H9 (cell line): ENCODE data around the gene ERC1. TPM values are rescaled to one million over a fixed set of nuclear protein-coding genes. Genes with fewer than 3 reads are reported as not detected.

Experiments used
- DNase-seq: peaks from one replicate; pipeline ENCODE4 v3.0.0-alpha.2; 2017
- H2AFZ ChIP-seq: one replicate; pipeline ENCODE4 v1.6.1; 2013; ENCODE audit warnings: mild to moderate bottlenecking, low read length, control low read depth, moderate library complexity
- H2AK5ac ChIP-seq: 2 replicates; pipeline ENCODE4 v1.6.1; 2013; ENCODE audit warnings: low read length, control low read depth, mixed read lengths; ENCODE audit not compliant: insufficient read length
- H2BK120ac ChIP-seq: one replicate; pipeline ENCODE4 v1.6.1; 2013; ENCODE audit warnings: low read depth, mild to moderate bottlenecking, low read length, control low read depth, inconsistent platforms; ENCODE audit not compliant: poor library complexity, severe bottlenecking
- H2BK12ac ChIP-seq: 2 replicates; pipeline ENCODE4 v1.6.1; 2013; ENCODE audit warnings: low read length, control low read depth, mixed read lengths, low read depth; ENCODE audit not compliant: insufficient read length
- H2BK15ac ChIP-seq: 2 replicates; pipeline ENCODE4 v1.6.1; 2013; ENCODE audit warnings: low read depth, low read length, control low read depth
- H2BK20ac ChIP-seq: one replicate; pipeline ENCODE4 v1.6.1; 2013; ENCODE audit warnings: low read depth, mild to moderate bottlenecking, low read length, control low read depth, inconsistent platforms; ENCODE audit not compliant: poor library complexity, severe bottlenecking
- H2BK5ac ChIP-seq: 2 replicates; pipeline ENCODE4 v1.6.1; 2013; ENCODE audit warnings: low read length, control low read depth, mixed read lengths; ENCODE audit not compliant: insufficient read length
- H3K14ac ChIP-seq: 2 replicates; pipeline ENCODE4 v1.6.1; 2013; ENCODE audit warnings: low read length, control low read depth; ENCODE audit not compliant: insufficient read depth
- H3K18ac ChIP-seq: 2 replicates; pipeline ENCODE4 v1.6.1; 2013; ENCODE audit warnings: low read depth, mild to moderate bottlenecking, mixed read lengths, low read length, control low read depth; ENCODE audit not compliant: insufficient read length
- H3K23ac ChIP-seq: 2 replicates; pipeline ENCODE4 v1.6.1; 2013; ENCODE audit warnings: low read length, control low read depth, mixed read lengths, low read depth; ENCODE audit not compliant: insufficient read length
- H3K23me2 ChIP-seq: 2 replicates; pipeline ENCODE4 v1.6.1; 2013; ENCODE audit warnings: low read depth, mild to moderate bottlenecking, mixed read lengths, low read length, control low read depth; ENCODE audit not compliant: insufficient read length, poor library complexity, severe bottlenecking
- H3K27ac ChIP-seq: 2 replicates; pipeline ENCODE4 v1.5.1; 2013; ENCODE audit warnings: low read length, control low read depth, mixed read lengths, low read depth; ENCODE audit not compliant: insufficient read length
- H3K27me3 ChIP-seq: 2 replicates; pipeline ENCODE4 v1.6.1; 2013; ENCODE audit warnings: low read length, control low read depth, inconsistent platforms; ENCODE audit not compliant: insufficient read depth
- H3K4ac ChIP-seq: 2 replicates; pipeline ENCODE4 v1.6.1; 2013; ENCODE audit warnings: low read depth, mild to moderate bottlenecking, control low read depth, inconsistent platforms, low read length, moderate library complexity
- H3K4me1 ChIP-seq: 2 replicates; pipeline ENCODE4 v1.6.1; 2013; ENCODE audit warnings: low read length, control low read depth, inconsistent platforms; ENCODE audit not compliant: insufficient read depth
- H3K4me2 ChIP-seq: 2 replicates; pipeline ENCODE4 v1.6.1; 2013; ENCODE audit warnings: low read length, control low read depth, mixed read lengths; ENCODE audit not compliant: insufficient read length, insufficient read depth
- H3K56ac ChIP-seq: 2 replicates; pipeline ENCODE4 v1.6.1; 2013; ENCODE audit warnings: low read depth, mild to moderate bottlenecking, mixed read lengths, low read length, control low read depth; ENCODE audit not compliant: insufficient read length
- H3K79me1 ChIP-seq: 2 replicates; pipeline ENCODE4 v1.6.1; 2013; ENCODE audit warnings: low read depth, mild to moderate bottlenecking, moderate library complexity, low read length, control low read depth, inconsistent platforms; ENCODE audit not compliant: insufficient read depth, poor library complexity, severe bottlenecking
- H3K79me2 ChIP-seq: 2 replicates; pipeline ENCODE4 v1.6.1; 2013; ENCODE audit warnings: low read length, control low read depth, inconsistent platforms; ENCODE audit not compliant: insufficient read depth
- H3K9ac ChIP-seq: 2 replicates; pipeline ENCODE4 v1.6.1; 2013; ENCODE audit warnings: low read length, control low read depth, mixed read lengths; ENCODE audit not compliant: insufficient read length; ENCODE audit errors: extremely low read depth
- H3K9me3 ChIP-seq: one replicate; pipeline ENCODE4 v1.6.1; 2013; ENCODE audit warnings: low read depth, low read length, inconsistent platforms; ENCODE audit not compliant: control insufficient read depth
- H3T11ph ChIP-seq: one replicate; pipeline ENCODE4 v1.6.1; 2013; ENCODE audit warnings: mild to moderate bottlenecking, low read length, control low read depth, inconsistent platforms
- H4K20me1 ChIP-seq: one replicate; pipeline ENCODE4 v1.6.1; 2013; ENCODE audit not compliant: control insufficient read depth, insufficient read length, insufficient read depth
- H4K5ac ChIP-seq: 2 replicates; pipeline ENCODE4 v1.6.1; 2013; ENCODE audit warnings: low read depth, mild to moderate bottlenecking, mixed read lengths, low read length, control low read depth; ENCODE audit not compliant: insufficient read length
- H4K8ac ChIP-seq: replicated peaks from 2 replicates; pipeline ENCODE4 v1.6.1; 2013; ENCODE audit warnings: low read length, control low read depth, mixed read lengths, low read depth; ENCODE audit not compliant: insufficient read length
- H4K91ac ChIP-seq: 2 replicates; pipeline ENCODE4 v1.6.1; 2013; ENCODE audit warnings: low read depth, mild to moderate bottlenecking, moderate library complexity, mixed read lengths, low read length, control low read depth; ENCODE audit not compliant: insufficient read length
- H3K27ac Mint-ChIP-seq, 3 experiments: 2 replicates in 2 of 3; 3 replicates in 1 of 3; pipeline ENCODE4 v1.8.0; 2020 to 2021; ENCODE audit warnings: mixed read lengths in 3 of 3, mild to moderate bottlenecking in 1 of 3, moderate library complexity in 1 of 3
- H3K27me3 Mint-ChIP-seq: 2 replicates; pipeline ENCODE4 v1.8.0; 2021; ENCODE audit warnings: low read depth, mild to moderate bottlenecking, moderate library complexity, mixed read lengths
- H3K36me3 Mint-ChIP-seq, 3 experiments: 2 replicates in 2 of 3; 3 replicates in 1 of 3; pipeline ENCODE4 v1.8.0; 2020 to 2021; ENCODE audit warnings: low read depth in 3 of 3, mixed read lengths in 3 of 3; ENCODE audit not compliant: insufficient read depth in 1 of 3
- H3K4me1 Mint-ChIP-seq, 2 experiments: 2 replicates each; pipeline ENCODE4 v1.8.0; 2020; ENCODE audit warnings: mixed read lengths in 2 of 2
- H3K4me3 Mint-ChIP-seq, 2 experiments: 2 replicates in 1 of 2; 3 replicates in 1 of 2; pipeline ENCODE4 v1.8.0; 2020 to 2021; ENCODE audit warnings: mild to moderate bottlenecking in 2 of 2, mixed read lengths in 2 of 2, moderate library complexity in 1 of 2
- H3K9me3 Mint-ChIP-seq, 2 experiments: 2 replicates in 1 of 2; 3 replicates in 1 of 2; pipeline ENCODE4 v1.8.0; 2020; ENCODE audit warnings: mild to moderate bottlenecking in 2 of 2, mixed read lengths in 2 of 2, moderate library complexity in 1 of 2
- WGBS: extraction: QIAGEN DNeasy Blood & Tissue Kit; methylation state at CpG from one replicate; pipeline ENCODE4 v1.1.7; 2013; ENCODE audit warnings: missing lambda C conversion rate, low lambda C conversion rate, mixed read lengths; ENCODE audit not compliant: insufficient read length; ENCODE audit errors: extremely low coverage; 5-methylcytosine and 5-hydroxymethylcytosine counted together
- total RNA-seq: library from RNA; stranded (reverse); gene quantifications from 2 replicates; pipeline ENCODE4 v1.2.1, GENCODE V29; 2021
- TF ChIP-seq, protein P1 (sequence below): fragments of 200-600 bp; sonication (generic); conservative IDR thresholded peaks from 3 replicates; pipeline ENCODE4 v1.8.0; 2021; ENCODE audit warnings: antibody characterized with exemption, mild to moderate bottlenecking

Gene ERC1
- total RNA-seq, 1 experiment from 2014 or later, result 51.2 TPM

GRCh38 chr12:1205512-1206060 lies 214.6 kb downstream of the ERC1 start:
- no peaks in the 10 kb centered on the region for H3K27me3 Mint-ChIP-seq
- H3K4me3 Mint-ChIP-seq, result no peak overlapping the region
- Histone ChIP-seq H3K18ac (no peak overlapping the region), H2BK20ac (no peak overlapping the region), H3T11ph (no peak overlapping the region), H4K91ac (no peak overlapping the region), H3K4ac (no peak overlapping the region), H3K79me1 (no peaks in the 10 kb centered on the region), H3K27ac (no peak overlapping the region), H3K79me2 (no peaks in the 10 kb centered on the region), H3K4me1 (no peaks in the 10 kb centered on the region; the same call in 1 of the 2 replicates), H2BK12ac (no peak overlapping the region), H2BK5ac (no peak overlapping the region), H3K9ac (no peak overlapping the region), H4K5ac (no peak overlapping the region), H3K14ac (no peak overlapping the region), H2BK120ac (no peak overlapping the region), H3K56ac (no peak overlapping the region), H4K20me1 (no peaks in the 10 kb centered on the region), H3K27me3 (no peaks in the 10 kb centered on the region), H3K23ac (no peak overlapping the region), H2BK15ac (no peak overlapping the region), H3K23me2 (no peaks in the 10 kb centered on the region), H3K4me2 (no peak overlapping the region), H3K9me3 (no peaks in the 10 kb centered on the region), H4K8ac (no peak overlapping the region), H2AFZ (no peak overlapping the region), H2AK5ac (no peak overlapping the region)
- no peaks in the 10 kb centered on the region for H3K36me3 Mint-ChIP-seq
- no CpG with 5 or more reads among the region's 4 CpGs for whole genome bisulfite sequencing
- H3K9me3 Mint-ChIP-seq, result no peaks in the 10 kb centered on the region
- H3K4me1 Mint-ChIP-seq, result peaks cover 4 to 9% of the 10 kb centered on the region in 2 experiments
- no peak for DNase-seq
- H3K27ac Mint-ChIP-seq, result no peak overlapping the region
- TF ChIP-seq, protein P1, sequence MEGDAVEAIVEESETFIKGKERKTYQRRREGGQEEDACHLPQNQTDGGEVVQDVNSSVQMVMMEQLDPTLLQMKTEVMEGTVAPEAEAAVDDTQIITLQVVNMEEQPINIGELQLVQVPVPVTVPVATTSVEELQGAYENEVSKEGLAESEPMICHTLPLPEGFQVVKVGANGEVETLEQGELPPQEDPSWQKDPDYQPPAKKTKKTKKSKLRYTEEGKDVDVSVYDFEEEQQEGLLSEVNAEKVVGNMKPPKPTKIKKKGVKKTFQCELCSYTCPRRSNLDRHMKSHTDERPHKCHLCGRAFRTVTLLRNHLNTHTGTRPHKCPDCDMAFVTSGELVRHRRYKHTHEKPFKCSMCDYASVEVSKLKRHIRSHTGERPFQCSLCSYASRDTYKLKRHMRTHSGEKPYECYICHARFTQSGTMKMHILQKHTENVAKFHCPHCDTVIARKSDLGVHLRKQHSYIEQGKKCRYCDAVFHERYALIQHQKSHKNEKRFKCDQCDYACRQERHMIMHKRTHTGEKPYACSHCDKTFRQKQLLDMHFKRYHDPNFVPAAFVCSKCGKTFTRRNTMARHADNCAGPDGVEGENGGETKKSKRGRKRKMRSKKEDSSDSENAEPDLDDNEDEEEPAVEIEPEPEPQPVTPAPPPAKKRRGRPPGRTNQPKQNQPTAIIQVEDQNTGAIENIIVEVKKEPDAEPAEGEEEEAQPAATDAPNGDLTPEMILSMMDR, result no peak
